Pancreas (tissue), 10 donors: ENCODE data around the gene ABCG4. TPM values are rescaled to one million over a fixed set of nuclear protein-coding genes. Genes with fewer than 3 reads are reported as not detected.

ENCODE experiments used
- ATAC-seq, 4 donors: fragments of 200-7000 bp; cut with Tn5 transposase; one replicate each; pipeline versions ENCODE4 v1.8.0 to v1.9.1; 2020; ENCODE audit warnings: mild to moderate bottlenecking in 4 of 4, moderate library complexity in 4 of 4
- DNase-seq, 6 donors: peaks; one replicate each; pipeline ENCODE4 v3.0.0-alpha.2; 2020
- FAIRE-seq: peaks from 2 replicates; lab custom pipeline; 2012; peaks lifted over from hg19 to GRCh38; lab: Jason Lieb, UNC
- H3K27ac ChIP-seq, 4 donors: fragments of 200-600 bp; sonication (generic); 1 replicate in 3 of 4; 2 replicates in 1 of 4; pipeline versions ENCODE4 v1.5.0 to v1.8.0; 2020
- H3K27me3 ChIP-seq, 4 donors: fragments of 200-600 bp; one replicate each; pipeline ENCODE4 v1.8.0; 2021
- H3K36me3 ChIP-seq, 3 donors: fragments of 200-600 bp; sonication (generic) in 1 of 3; one replicate each; pipeline versions ENCODE4 v1.5.0 to v1.8.0; 2020 to 2021
- H3K4me1 ChIP-seq, 3 donors: fragments of 200-600 bp; one replicate each; pipeline ENCODE4 v1.8.0; 2021
- H3K4me3 ChIP-seq, 4 donors: fragments of 200-600 bp; sonication (generic) in 2 of 4; one replicate each; pipeline versions ENCODE4 v1.5.0 to v1.8.0; 2020 to 2021
- H3K9me3 ChIP-seq, 4 donors: fragments of 200-600 bp; one replicate each; pipeline ENCODE4 v1.8.0; 2021
- WGBS, 2 donors: extraction: QIAGEN DNeasy Blood & Tissue Kit; methylation state at CpG; one replicate each; pipeline ENCODE4 v1.1.7; 2013; 5-methylcytosine and 5-hydroxymethylcytosine counted together
- intact Hi-C, 3 donors: fragments of 100-400 bp; cut with DNase I; formaldehyde crosslinking; loops; one replicate each; pipeline versions ENCODE4 v1.11.1 to v1.14.2; 2022
- polyA plus RNA-seq, 2 donors: library from polyadenylated mRNA; stranded (reverse); fragments of 200-250 nt; gene quantifications; one replicate each; pipeline ENCODE4 v1.2.3, GENCODE V29; 2013
- total RNA-seq, 6 donors: library from RNA; stranded (reverse); fragmentation: NEBNext Ultra II Directional in 4 of 6; extraction: Animal tissue kit (Norgen Biotek cat#: 25700) in 4 of 6; gene quantifications; one replicate each; pipeline versions ENCODE4 v1.2.1 to v1.2.4, GENCODE V29; 2021 to 2023
- TF ChIP-seq, protein P1 (sequence below), 4 donors: fragments of 200-600 bp; sonication (generic) in 3 of 4; IDR thresholded peaks; one replicate each; pipeline versions ENCODE4 v1.5.0 to v1.8.0; 2021; ENCODE audit warnings: antibody characterized with exemption in 4 of 4
- donor health status: healthy with polysubstance abuse.
- donor health status: DM: no; HTN: no; CAD: no; lungs with moderate emphysema.
- donor health status: DM: no; HTN: no; CAD: no.
- donor health status: control.
- donor health status: control.
- donor health status: Bipolar disorder and iron deficiency.
- donor health status: DM: yes; HTN: yes; CAD: no.
- donor health status: DM: no; HTN: no; CAD: no.
- donor health status: DM: no; HTN: no; CAD: no.
- donor health status: DM: yes; HTN: yes; CAD: no.

ABCG4 gene
- total and polyA plus RNA-seq, 8 donors: 0.11 to 0.21 TPM; not detected in 6

DNA sequence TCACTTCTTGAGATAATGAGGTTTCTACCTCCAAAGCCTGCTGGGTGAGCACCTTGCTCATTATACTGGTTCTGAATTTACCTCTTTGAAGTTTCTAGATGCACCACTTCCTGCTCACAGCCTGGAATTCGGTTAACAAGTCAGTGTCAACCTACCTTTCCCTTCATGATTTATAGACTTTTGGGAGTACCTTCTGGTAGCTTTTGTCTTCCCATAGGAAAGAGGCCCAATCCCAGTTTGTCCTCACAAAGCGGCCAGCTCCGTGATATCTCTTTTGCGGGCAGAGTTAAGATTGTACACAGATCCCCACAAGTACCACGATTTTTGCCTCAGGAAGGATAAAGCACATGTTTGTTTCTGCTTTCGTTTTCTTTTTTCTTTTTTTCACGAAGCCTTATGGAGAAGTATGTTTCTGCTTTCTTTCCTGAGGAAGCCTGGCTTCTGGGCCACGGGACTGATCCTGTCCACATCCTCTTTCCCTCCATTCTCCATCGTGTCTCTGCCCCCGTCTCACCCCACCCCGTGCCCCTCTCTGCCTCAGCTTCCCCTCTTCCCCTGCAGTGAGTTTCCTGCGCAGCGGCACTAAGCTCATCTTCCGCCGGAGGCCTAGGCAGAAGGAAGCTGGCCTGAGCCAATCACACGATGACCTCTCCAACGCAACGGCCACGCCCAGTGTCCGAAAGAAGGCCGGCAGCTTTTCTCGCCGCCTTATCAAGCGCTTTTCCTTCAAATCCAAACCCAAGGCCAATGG is 33.2 kb upstream of the ABCG4 start:
- peak overlapping the region in 2 of 4 donors; percentile 5 to 18 for H3K27ac ChIP-seq
- no peak overlapping the region for H3K4me3 ChIP-seq
- ATAC-seq (peak in 2 of 4 donors; percentile 52 to 72), FAIRE-seq (no peak), DNase-seq (no peak)
- TF ChIP-seq, protein P1, sequence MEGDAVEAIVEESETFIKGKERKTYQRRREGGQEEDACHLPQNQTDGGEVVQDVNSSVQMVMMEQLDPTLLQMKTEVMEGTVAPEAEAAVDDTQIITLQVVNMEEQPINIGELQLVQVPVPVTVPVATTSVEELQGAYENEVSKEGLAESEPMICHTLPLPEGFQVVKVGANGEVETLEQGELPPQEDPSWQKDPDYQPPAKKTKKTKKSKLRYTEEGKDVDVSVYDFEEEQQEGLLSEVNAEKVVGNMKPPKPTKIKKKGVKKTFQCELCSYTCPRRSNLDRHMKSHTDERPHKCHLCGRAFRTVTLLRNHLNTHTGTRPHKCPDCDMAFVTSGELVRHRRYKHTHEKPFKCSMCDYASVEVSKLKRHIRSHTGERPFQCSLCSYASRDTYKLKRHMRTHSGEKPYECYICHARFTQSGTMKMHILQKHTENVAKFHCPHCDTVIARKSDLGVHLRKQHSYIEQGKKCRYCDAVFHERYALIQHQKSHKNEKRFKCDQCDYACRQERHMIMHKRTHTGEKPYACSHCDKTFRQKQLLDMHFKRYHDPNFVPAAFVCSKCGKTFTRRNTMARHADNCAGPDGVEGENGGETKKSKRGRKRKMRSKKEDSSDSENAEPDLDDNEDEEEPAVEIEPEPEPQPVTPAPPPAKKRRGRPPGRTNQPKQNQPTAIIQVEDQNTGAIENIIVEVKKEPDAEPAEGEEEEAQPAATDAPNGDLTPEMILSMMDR (IDR thresholded peaks at IDR 0.05): no peak
- H3K4me1 ChIP-seq: no peaks in the 10 kb centered on the region
- H3K9me3 ChIP-seq: no peaks in the 10 kb centered on the region
- no peaks in the 10 kb centered on the region for H3K27me3 ChIP-seq
- intact Hi-C loops: no loop called here
- 76 to 77% methylated on average over 24 of the region's 24 CpGs for WGBS, 2 donors
- H3K36me3 ChIP-seq: peaks cover 0 to 29% (median 3%) of the 10 kb centered on the region in 3 donors

DNA sequence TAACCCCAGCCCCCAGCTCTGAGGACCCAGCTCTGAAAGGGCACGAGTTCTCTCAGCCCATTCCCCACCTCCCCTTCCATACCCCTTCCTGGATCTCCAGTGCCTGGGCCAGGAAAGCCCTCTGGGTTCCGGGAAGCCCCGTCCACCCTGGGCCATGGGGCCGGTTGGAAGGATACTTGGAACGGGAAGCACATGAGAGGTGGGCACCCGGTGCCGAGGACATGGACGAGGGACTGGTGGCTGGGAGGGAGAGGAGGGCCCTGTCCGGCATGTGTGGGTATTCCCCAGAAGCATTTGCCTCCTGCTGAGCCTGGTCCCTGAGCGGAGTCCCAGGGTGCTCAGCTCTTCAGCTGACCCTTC is 32.6 kb upstream of the ABCG4 start:
- TF ChIP-seq, protein P1 (IDR thresholded peaks at IDR 0.05): no peak
- H3K27ac ChIP-seq: no peak overlapping the region
- H3K36me3 ChIP-seq: peaks cover 0 to 26% (median 3%) of the 10 kb centered on the region in 3 donors
- no peak overlapping the region for H3K4me3 ChIP-seq
- DNase-seq: peak in 1 of 6 donors; percentile 65
- WGBS, 2 donors: 87 to 88% methylated on average over 10 of the region's 10 CpGs
- H3K9me3 ChIP-seq: no peaks in the 10 kb centered on the region
- ATAC-seq: no peak
- FAIRE-seq: no peak
- no peaks in the 10 kb centered on the region for H3K27me3 ChIP-seq
- no peaks in the 10 kb centered on the region for H3K4me1 ChIP-seq
- intact Hi-C loops: no loop called here

DNA sequence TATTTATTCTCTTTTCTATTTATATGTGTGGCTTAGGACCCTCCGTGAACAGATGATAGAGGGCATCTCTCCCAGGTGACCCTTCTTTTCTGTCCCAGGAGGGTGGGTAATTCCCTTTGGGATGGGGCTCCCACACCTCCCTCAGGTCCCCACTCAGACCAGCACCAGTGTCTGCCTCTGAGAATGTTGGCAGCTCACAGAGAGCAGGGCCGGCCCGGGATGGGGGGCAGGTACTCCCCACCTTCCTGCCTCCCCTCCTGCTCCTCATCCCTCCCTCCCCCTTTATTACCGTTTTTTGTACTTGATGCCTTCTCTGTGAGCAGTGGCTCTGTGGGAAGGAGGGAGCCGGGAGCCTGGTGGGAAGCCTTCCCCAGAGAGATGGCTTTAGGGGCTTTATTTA is 32.3 kb upstream of the ABCG4 start:
- Histone ChIP-seq H3K4me3 (no peak overlapping the region), H3K36me3 (peaks cover 0 to 22% (median 3%) of the 10 kb centered on the region in 3 donors), H3K4me1 (no peaks in the 10 kb centered on the region), H3K27me3 (no peaks in the 10 kb centered on the region), H3K27ac (no peak overlapping the region), H3K9me3 (no peaks in the 10 kb centered on the region)
- intact Hi-C loops: no loop called here
- no peak for DNase-seq
- WGBS, 2 donors: 74 to 75% methylated on average over 5 of the region's 5 CpGs
- ATAC-seq: no peak
- TF ChIP-seq, protein P1 (IDR thresholded peaks at IDR 0.05): no peak
- no peak for FAIRE-seq

DNA sequence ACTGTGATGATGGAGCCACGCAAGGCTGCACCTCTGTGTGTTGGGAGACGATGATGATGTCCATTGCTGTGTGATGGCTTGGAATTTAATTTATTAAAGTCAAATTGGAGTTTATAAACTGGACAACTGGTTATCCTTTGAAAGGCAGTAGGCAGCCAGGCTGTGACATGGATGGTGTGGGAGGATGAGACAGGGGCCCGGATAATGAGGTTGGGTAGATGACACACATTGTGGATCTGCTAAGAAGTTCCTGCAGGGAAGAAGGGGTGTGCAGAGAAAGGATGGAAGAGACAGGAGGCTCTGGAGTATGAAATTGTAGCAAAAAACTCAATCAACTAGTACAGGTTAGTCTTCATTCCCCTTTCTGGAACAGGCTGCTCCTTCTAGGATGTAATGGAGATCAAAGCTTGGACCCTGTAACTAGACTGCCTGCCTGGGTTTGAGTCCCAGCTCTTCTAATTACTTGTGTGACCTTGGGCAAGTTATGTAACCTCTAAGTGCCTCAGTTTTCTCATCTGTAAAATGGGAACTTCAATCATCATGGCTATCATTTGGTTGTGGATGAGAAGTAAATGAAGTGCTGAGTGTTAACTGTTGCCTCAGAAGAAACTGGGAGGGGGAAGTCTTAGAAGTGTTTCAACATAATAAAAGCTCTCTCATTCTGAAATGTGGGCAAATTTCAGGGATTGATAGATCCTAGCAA is 31.7 kb upstream of the ABCG4 start:
- no peaks in the 10 kb centered on the region for H3K27me3 ChIP-seq
- FAIRE-seq (no peak), ATAC-seq (no peak), DNase-seq (no peak)
- intact Hi-C loops: no loop called here
- 88 to 93% methylated on average over 3 of the region's 3 CpGs for WGBS, 2 donors
- no peaks in the 10 kb centered on the region for H3K9me3 ChIP-seq
- no peak overlapping the region for H3K4me3 ChIP-seq
- TF ChIP-seq, protein P1 (IDR thresholded peaks at IDR 0.05): no peak
- H3K4me1 ChIP-seq: peaks cover 0 to 1% (median 0%) of the 10 kb centered on the region in 3 donors
- peaks cover 0 to 17% (median 3%) of the 10 kb centered on the region in 3 donors for H3K36me3 ChIP-seq
- no peak overlapping the region for H3K27ac ChIP-seq
